Endodermal cell (in vitro differentiated cells): ENCODE measurements around the gene NAA50. TPM values are rescaled to one million over a fixed set of nuclear protein-coding genes. Genes with fewer than 3 reads are reported as not detected.
A peak's percentile ranks its signal among the peaks of the same experiment; 100 is the strongest.

ENCODE experiments used
- DNase-seq: peaks from one replicate; pipeline ENCODE4 v3.0.0-alpha.2; 2017
- H3K27ac ChIP-seq: 2 replicates; pipeline ENCODE4 v1.5.1; 2013; ENCODE audit warnings: mild to moderate bottlenecking, low read depth, low read length, moderate library complexity
- H3K27me3 ChIP-seq: 2 replicates; pipeline ENCODE4 v1.6.1; 2013; ENCODE audit warnings: mild to moderate bottlenecking, low read length, moderate library complexity; ENCODE audit not compliant: insufficient read depth, control insufficient read depth, poor library complexity, severe bottlenecking
- H3K36me3 ChIP-seq: 2 replicates; pipeline ENCODE4 v1.7.0; 2013; ENCODE audit warnings: mild to moderate bottlenecking, low read length, moderate library complexity; ENCODE audit not compliant: control insufficient read depth, insufficient read depth
- H3K4me1 ChIP-seq: one replicate; pipeline ENCODE4 v1.7.0; 2013; ENCODE audit warnings: low read length; ENCODE audit not compliant: control insufficient read depth, insufficient read depth
- H3K4me3 ChIP-seq: 2 replicates; pipeline ENCODE4 v1.5.1; 2013; ENCODE audit warnings: mild to moderate bottlenecking, low read length, moderate library complexity
- H3K9ac ChIP-seq: 2 replicates; pipeline ENCODE4 v1.6.1; 2013; ENCODE audit warnings: mild to moderate bottlenecking, low read length, moderate library complexity; ENCODE audit not compliant: poor library complexity, severe bottlenecking; ENCODE audit errors: extremely low read depth
- H3K9me3 ChIP-seq: 2 replicates; pipeline ENCODE4 v1.6.1; 2013; ENCODE audit warnings: mild to moderate bottlenecking, low read length, moderate library complexity; ENCODE audit not compliant: control insufficient read depth
- H3K27ac Mint-ChIP-seq: 2 replicates; pipeline ENCODE4 v1.8.0; 2020; ENCODE audit warnings: mixed read lengths
- H3K27me3 Mint-ChIP-seq: 2 replicates; pipeline ENCODE4 v1.8.0; 2021; ENCODE audit warnings: mild to moderate bottlenecking, mixed read lengths; ENCODE audit not compliant: insufficient read depth
- H3K36me3 Mint-ChIP-seq: 2 replicates; pipeline ENCODE4 v1.8.0; 2020; ENCODE audit warnings: low read depth, mixed read lengths
- H3K4me1 Mint-ChIP-seq: 2 replicates; pipeline ENCODE4 v1.8.0; 2020; ENCODE audit warnings: mixed read lengths
- H3K4me3 Mint-ChIP-seq: 2 replicates; pipeline ENCODE4 v1.8.0; 2020; ENCODE audit warnings: mild to moderate bottlenecking, moderate library complexity, mixed read lengths
- H3K9me3 Mint-ChIP-seq: 2 replicates; pipeline ENCODE4 v1.8.0; 2020; ENCODE audit warnings: mild to moderate bottlenecking, mixed read lengths
- WGBS, 2 experiments: methylation state at CpG; one replicate each; pipeline versions ENCODE4 v1.1.5 to v1.1.7; 2013; ENCODE audit warnings: missing lambda C conversion rate in 2 of 2, mixed read lengths in 1 of 2; ENCODE audit not compliant: insufficient coverage in 1 of 2, insufficient read length in 1 of 2; 5-methylcytosine and 5-hydroxymethylcytosine counted together
- total RNA-seq, 2 donors: library from RNA; stranded (reverse); fragmentation: NEBNext Ultra II Directional in 1 of 2; extraction: Animal tissue kit (Norgen Biotek cat#: 25700) in 1 of 2; gene quantifications; 2 replicates in 1 of 2; 3 replicates in 1 of 2; pipeline ENCODE4 v1.2.1, GENCODE V29; 2021
- TF ChIP-seq, protein P1 (sequence below): fragments of 200-600 bp; sonication (generic); conservative IDR thresholded peaks from 2 replicates; pipeline ENCODE4 v1.5.0; 2021; ENCODE audit warnings: antibody characterized with exemption, mild to moderate bottlenecking

Gene NAA50
- total RNA-seq, 2 donors from 2014 or later = 137 to 150 TPM

DNA sequence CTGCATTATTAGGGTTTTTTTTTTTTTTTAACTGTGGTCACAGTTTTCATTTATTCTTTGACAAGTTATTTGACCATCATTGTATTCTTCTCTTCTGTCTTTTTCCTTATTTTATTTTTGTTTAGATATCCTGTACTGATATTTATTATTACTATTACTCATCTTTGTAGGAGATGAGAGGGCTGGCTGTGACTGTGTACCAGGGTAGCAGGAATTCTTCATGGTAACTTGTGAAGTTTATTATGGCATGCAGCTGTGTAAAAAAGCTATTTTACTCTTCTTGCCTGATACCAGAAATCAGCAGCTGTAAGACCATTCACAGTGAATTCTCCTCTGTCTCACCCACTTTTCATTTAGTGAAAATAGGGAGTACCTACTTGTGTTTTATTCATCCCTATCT lies 45.3 kb upstream of the NAA50 start:
- Mint-ChIP-seq H3K36me3 (peaks cover 22% of the 10 kb centered on the region), H3K4me1 (no peaks in the 10 kb centered on the region), H3K9me3 (no peaks in the 10 kb centered on the region), H3K27me3 (no peaks in the 10 kb centered on the region), H3K27ac (no peak overlapping the region), H3K4me3 (no peak overlapping the region)
- TF ChIP-seq, protein P1, sequence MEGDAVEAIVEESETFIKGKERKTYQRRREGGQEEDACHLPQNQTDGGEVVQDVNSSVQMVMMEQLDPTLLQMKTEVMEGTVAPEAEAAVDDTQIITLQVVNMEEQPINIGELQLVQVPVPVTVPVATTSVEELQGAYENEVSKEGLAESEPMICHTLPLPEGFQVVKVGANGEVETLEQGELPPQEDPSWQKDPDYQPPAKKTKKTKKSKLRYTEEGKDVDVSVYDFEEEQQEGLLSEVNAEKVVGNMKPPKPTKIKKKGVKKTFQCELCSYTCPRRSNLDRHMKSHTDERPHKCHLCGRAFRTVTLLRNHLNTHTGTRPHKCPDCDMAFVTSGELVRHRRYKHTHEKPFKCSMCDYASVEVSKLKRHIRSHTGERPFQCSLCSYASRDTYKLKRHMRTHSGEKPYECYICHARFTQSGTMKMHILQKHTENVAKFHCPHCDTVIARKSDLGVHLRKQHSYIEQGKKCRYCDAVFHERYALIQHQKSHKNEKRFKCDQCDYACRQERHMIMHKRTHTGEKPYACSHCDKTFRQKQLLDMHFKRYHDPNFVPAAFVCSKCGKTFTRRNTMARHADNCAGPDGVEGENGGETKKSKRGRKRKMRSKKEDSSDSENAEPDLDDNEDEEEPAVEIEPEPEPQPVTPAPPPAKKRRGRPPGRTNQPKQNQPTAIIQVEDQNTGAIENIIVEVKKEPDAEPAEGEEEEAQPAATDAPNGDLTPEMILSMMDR = no peak
- H3K36me3 ChIP-seq = peaks cover 9% of the 10 kb centered on the region
- no peak overlapping the region for H3K9ac ChIP-seq
- no peaks in the 10 kb centered on the region for H3K4me1 ChIP-seq
- no peak for DNase-seq
- no peaks in the 10 kb centered on the region for H3K9me3 ChIP-seq
- no peak overlapping the region for H3K4me3 ChIP-seq
- H3K27ac ChIP-seq = no peak overlapping the region
- H3K27me3 ChIP-seq = no peaks in the 10 kb centered on the region

DNA sequence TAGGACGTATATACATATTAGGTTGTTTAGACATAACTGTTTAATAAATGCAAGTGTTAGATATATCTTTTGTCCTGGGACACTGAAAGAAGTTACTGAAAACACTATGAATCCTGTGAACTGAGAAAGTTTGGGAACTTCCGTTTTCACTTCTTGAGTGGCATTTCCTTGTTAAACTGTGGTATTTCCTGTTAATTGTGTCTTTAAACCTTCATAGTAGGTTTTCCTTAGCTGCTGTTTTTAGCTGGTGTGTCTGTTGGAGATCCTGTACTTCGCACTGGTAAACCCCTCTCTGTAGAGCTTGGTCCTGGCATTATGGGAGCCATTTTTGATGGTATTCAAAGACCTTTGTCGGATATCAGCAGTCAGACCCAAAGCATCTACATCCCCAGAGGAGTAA lies 37.9 kb upstream of the NAA50 start:
- no peak overlapping the region for H3K4me3 Mint-ChIP-seq
- WGBS, 2 experiments = 79 to 87% methylated on average over 3 to 4 of the region's 4 CpGs
- H3K9me3 Mint-ChIP-seq = no peaks in the 10 kb centered on the region
- peak overlapping the region; percentile 30 for H3K27ac ChIP-seq
- H3K4me1 ChIP-seq = no peaks in the 10 kb centered on the region
- no peaks in the 10 kb centered on the region for H3K27me3 Mint-ChIP-seq
- no peaks in the 10 kb centered on the region for H3K36me3 ChIP-seq
- no peak overlapping the region for H3K4me3 ChIP-seq
- peak overlapping the region; percentile 89 for H3K27ac Mint-ChIP-seq
- no peak overlapping the region for H3K9ac ChIP-seq
- H3K27me3 ChIP-seq = no peaks in the 10 kb centered on the region
- no peak for DNase-seq
- TF ChIP-seq, protein P1 = no peak
- H3K4me1 Mint-ChIP-seq = peaks cover 2% of the 10 kb centered on the region
- H3K36me3 Mint-ChIP-seq = peaks cover 23% of the 10 kb centered on the region
- H3K9me3 ChIP-seq = no peaks in the 10 kb centered on the region

DNA sequence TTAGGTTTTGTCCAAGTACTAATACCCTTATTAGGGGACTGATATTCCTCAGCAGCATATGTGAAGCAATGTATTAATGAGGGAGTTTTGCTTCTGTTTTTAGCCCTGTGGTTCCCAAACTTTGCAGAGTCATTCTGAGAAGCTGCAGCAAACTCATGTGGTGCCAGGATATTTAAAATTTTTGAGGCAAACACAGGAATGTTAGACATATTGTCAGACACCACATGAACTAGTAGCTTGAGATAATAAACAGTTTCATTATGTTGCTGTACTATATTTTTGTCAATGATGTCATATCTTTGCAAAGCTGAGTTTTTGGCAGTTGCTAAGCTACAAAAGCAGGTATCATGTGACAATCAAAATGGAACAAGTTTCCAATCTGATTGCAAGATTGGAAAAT lies 37.4 kb upstream of the NAA50 start:
- no peaks in the 10 kb centered on the region for H3K27me3 Mint-ChIP-seq
- H3K27ac ChIP-seq = peak overlapping the region; percentile 30
- H3K4me3 Mint-ChIP-seq = no peak overlapping the region
- H3K9me3 Mint-ChIP-seq = no peaks in the 10 kb centered on the region
- no peaks in the 10 kb centered on the region for H3K9me3 ChIP-seq
- no peaks in the 10 kb centered on the region for H3K27me3 ChIP-seq
- H3K4me1 Mint-ChIP-seq = peaks cover 2% of the 10 kb centered on the region
- H3K36me3 ChIP-seq = no peaks in the 10 kb centered on the region
- TF ChIP-seq, protein P1 = no peak
- H3K4me1 ChIP-seq = no peaks in the 10 kb centered on the region
- H3K4me3 ChIP-seq = no peak overlapping the region
- no peak overlapping the region for H3K27ac Mint-ChIP-seq
- H3K36me3 Mint-ChIP-seq = peaks cover 19% of the 10 kb centered on the region
- DNase-seq = no peak
- H3K9ac ChIP-seq = no peak overlapping the region
